ENCODE measurements around the gene TRIM50. TPM values are rescaled to one million over a fixed set of nuclear protein-coding genes. Genes with fewer than 3 reads are reported as not detected.
"Not testable (repeated sequence)": the region's sequence is repeated elsewhere in the genome, so short reads cannot be mapped to it uniquely, and the experiment has no call there.

Gene TRIM50
- total RNA-seq, 1 donor from 2014 or later = 0.33 TPM

GRCh38 chr7:73277210-73277609 lies 50.7 kb downstream of the TRIM50 start:
- H3K27me3 ChIP-seq (ENCODE audit: low read depth); H3K27ac ChIP-seq (replicated peaks); intact Hi-C loops (cut with micrococcal nuclease); H3K9me3 ChIP-seq (replicated peaks); H3K36me3 ChIP-seq; H3K4me3 ChIP-seq; DNase-seq; H3K4me1 ChIP-seq: not testable (repeated sequence)

GRCh38 chr7:73267813-73268212 lies 60.1 kb downstream of the TRIM50 start:
- intact Hi-C loops (cut with micrococcal nuclease); H3K4me3 ChIP-seq; H3K27ac ChIP-seq (replicated peaks); H3K27me3 ChIP-seq (ENCODE audit: low read depth); H3K4me1 ChIP-seq; H3K36me3 ChIP-seq; DNase-seq; H3K9me3 ChIP-seq (replicated peaks): not testable (repeated sequence)

GRCh38 chr7:73266719-73267368 lies 61.0 kb downstream of the TRIM50 start:
- DNase-seq; H3K27ac ChIP-seq (replicated peaks); H3K4me3 ChIP-seq; H3K36me3 ChIP-seq; intact Hi-C loops (cut with micrococcal nuclease); H3K27me3 ChIP-seq (ENCODE audit: low read depth); H3K9me3 ChIP-seq (replicated peaks); H3K4me1 ChIP-seq: not testable (repeated sequence)

Other genes starting within 250 kb of the TRIM50 start
- not detected for gene SPDYE9, start 242.0 kb downstream of the TRIM50 start, total RNA-seq
- 15.9 TPM for gene NSUN5, start 19.3 kb downstream of the TRIM50 start, total RNA-seq
- not detected for gene FKBP6, start 79 bp upstream of the TRIM50 start, total RNA-seq
- 0.11 TPM for gene FZD9, start 105.7 kb upstream of the TRIM50 start, total RNA-seq
- gene BAZ1B, start 194.2 kb upstream of the TRIM50 start, total RNA-seq = 38.9 TPM
- 82.9 TPM for gene BCL7B, start 229.6 kb upstream of the TRIM50 start, total RNA-seq

Measured in left ventricle myocardium inferior (tissue), 1 donor.